HepG2 (cell line): ENCODE data around the gene HEATR1. TPM values are rescaled to one million over a fixed set of nuclear protein-coding genes. Genes with fewer than 3 reads are reported as not detected.
A peak's percentile ranks its signal among the peaks of the same experiment; 100 is the strongest.

Experiments
- ATF7 ChIP-seq, 2 experiments: fragments of 450-650 bp in 1 of 2; sonication (generic) in 1 of 2; formaldehyde crosslinking in 1 of 2; IDR thresholded peaks; 2 replicates each; pipeline versions ENCODE4 v1.4.0 to v1.6.1; 2016 to 2020; ENCODE audit warnings: antibody characterized with exemption in 1 of 2, mild to moderate bottlenecking in 1 of 2, missing genetic modification reagents in 1 of 2
- FOSL1 ChIP-seq: sonication (generic); formaldehyde crosslinking; IDR thresholded peaks from 2 replicates; pipeline ENCODE4 v1.9.0; 2021; ENCODE audit warnings: missing genetic modification reagents, borderline replicate concordance
- HMG20B ChIP-seq: conservative IDR thresholded peaks from 2 replicates; pipeline ENCODE4 v1.6.1; 2016; ENCODE audit warnings: missing genetic modification reagents, missing compliant biosample characterization
- MEIS1 ChIP-seq: sonication (generic); formaldehyde crosslinking; IDR thresholded peaks from 2 replicates; pipeline ENCODE4 v1.9.0; 2021; ENCODE audit warnings: mild to moderate bottlenecking, missing genetic modification reagents, moderate library complexity, borderline replicate concordance
- NPAS2 ChIP-seq: sonication (generic); formaldehyde crosslinking; IDR thresholded peaks from 2 replicates; pipeline ENCODE4 v1.8.0; 2022; ENCODE audit warnings: mild to moderate bottlenecking, missing genetic modification reagents, borderline replicate concordance
- PAF1 ChIP-seq: IDR thresholded peaks from 2 replicates; pipeline ENCODE4 v1.6.1; 2016; ENCODE audit warnings: missing genetic modification reagents, missing compliant biosample characterization
- SMAD3 ChIP-seq: sonication (generic); formaldehyde crosslinking; IDR thresholded peaks from 2 replicates; pipeline ENCODE4 v1.4.0; 2020; ENCODE audit warnings: missing genetic modification reagents
- ZNF282 ChIP-seq: fragments of 450-650 bp; IDR thresholded peaks from 2 replicates; pipeline ENCODE4 v1.6.1; 2018; ENCODE audit not compliant: partially characterized antibody
- ZNF333 ChIP-seq: sonication (generic); formaldehyde crosslinking; IDR thresholded peaks from 2 replicates; pipeline ENCODE4 v1.4.0; 2020; ENCODE audit warnings: mild to moderate bottlenecking, missing genetic modification reagents, borderline replicate concordance
- ZNF431 ChIP-seq: sonication (generic); formaldehyde crosslinking; IDR thresholded peaks from 2 replicates; pipeline ENCODE4 v1.9.0; 2022; ENCODE audit warnings: missing genetic modification reagents, low read depth, mild to moderate bottlenecking, borderline replicate concordance
- ZNF761 ChIP-seq: sonication (generic); formaldehyde crosslinking; conservative IDR thresholded peaks from 2 replicates; pipeline ENCODE4 v1.4.0; 2020; ENCODE audit warnings: mild to moderate bottlenecking, missing genetic modification reagents
- polyA plus RNA-seq, 8 experiments: library from polyadenylated mRNA; depleted of rRNA in 3 of 8; stranded (reverse) in 7 of 8; unstranded in 1 of 8; fragments of >200 nt; fragmentation: Illumina TruSeq in 4 of 8; extraction: Trizol in 4 of 8; gene quantifications; 2 replicates each; pipeline versions ENCODE4 v1.2.1 to v1.2.3, GENCODE V29; 2011 to 2016; ENCODE audit warnings: low read depth in 4 of 8, missing spikeins in 1 of 8, mixed read lengths in 1 of 8; ENCODE audit not compliant: insufficient read depth in 1 of 8
- total RNA-seq, 5 experiments: library from RNA; depleted of rRNA; stranded (reverse); fragments of >200 nt; fragmentation: Illumina TruSeq; extraction: Trizol; gene quantifications; 2 replicates each; pipeline ENCODE4 v1.2.3, GENCODE V29; 2016; ENCODE audit warnings: low read depth in 1 of 5
- TF ChIP-seq, protein P1 (sequence below): sonication (generic); formaldehyde crosslinking; IDR thresholded peaks from 2 replicates; pipeline ENCODE4 v1.4.0; 2020; ENCODE audit warnings: missing genetic modification reagents
- TF ChIP-seq, protein P2 (sequence below), 2 experiments: fragments of 450-650 bp in 1 of 2; sonication (generic) in 1 of 2; formaldehyde crosslinking in 1 of 2; IDR thresholded peaks; 2 replicates each; pipeline versions ENCODE4 v1.6.1 to v1.8.0; 2016 to 2022; ENCODE audit warnings: antibody characterized with exemption in 1 of 2, mild to moderate bottlenecking in 1 of 2, missing genetic modification reagents in 1 of 2
- TF ChIP-seq, protein P3 (sequence below): sonication (generic); formaldehyde crosslinking; IDR thresholded peaks from 2 replicates; pipeline ENCODE4 v1.4.0; 2020; ENCODE audit warnings: mild to moderate bottlenecking, missing genetic modification reagents
- TF ChIP-seq, protein P4 (sequence below): sonication (generic); formaldehyde crosslinking; IDR thresholded peaks from 2 replicates; pipeline ENCODE4 v1.5.0; 2020; ENCODE audit warnings: missing genetic modification reagents, mild to moderate bottlenecking, borderline replicate concordance

The HEATR1 gene
- total and polyA plus RNA-seq, 2 of the 13 experiments (the other 11 are each of a cell fraction or from before 2014, with no cell fraction given), result 10.2 to 45.8 TPM

DNA sequence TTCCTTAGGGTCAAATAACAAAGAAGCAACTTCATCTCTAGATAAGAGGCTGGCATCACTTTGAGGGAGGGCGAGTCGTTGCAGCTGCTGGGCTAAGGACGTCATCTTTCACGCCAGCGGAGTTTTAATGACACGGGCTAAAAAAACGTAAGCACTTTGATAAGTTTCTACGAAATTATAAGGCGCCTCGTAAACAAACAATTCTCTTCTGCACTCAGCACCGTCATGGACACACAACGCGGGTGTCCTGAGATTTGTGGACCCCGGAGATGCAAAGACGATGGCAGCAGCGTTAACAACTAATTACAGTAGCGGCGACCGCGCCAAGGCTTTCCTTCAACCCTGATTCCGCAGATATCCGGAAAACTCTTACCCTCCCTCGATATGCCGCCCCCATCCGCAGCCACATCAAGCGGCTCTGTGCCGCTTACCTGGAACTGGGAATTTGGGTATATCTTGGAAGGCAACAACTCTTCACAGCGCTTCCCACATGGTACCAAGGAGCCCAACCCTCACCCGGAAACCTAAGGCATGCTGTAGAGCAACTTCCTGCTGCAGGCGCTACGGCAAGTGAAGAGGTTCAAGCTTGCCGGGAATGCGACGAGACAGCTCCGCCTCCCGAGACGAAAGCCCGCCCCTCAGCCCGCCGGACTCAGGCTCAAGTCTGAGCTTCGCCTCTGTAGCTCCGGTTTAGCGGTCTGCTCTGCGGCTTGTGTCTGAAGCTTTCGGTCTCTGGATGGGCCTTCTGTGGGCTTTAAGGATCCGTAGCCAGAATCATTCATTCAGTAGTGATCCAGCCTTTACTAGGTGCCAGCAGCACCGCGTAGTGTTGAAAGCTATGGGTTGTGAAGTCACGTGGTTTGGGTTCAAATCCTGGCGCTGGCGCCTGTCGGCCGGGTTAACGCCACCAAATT, at the start of gene HEATR1 (continued):
- TF ChIP-seq MEIS1 (no peak), ZNF282 (no peak), PAF1 (no peak), SMAD3 (CRISPR knock-in tag) (peak; percentile 94), HMG20B (CRISPR knock-in tag) (no peak), FOSL1 (CRISPR knock-in tag) (no peak), ATF7 (IDR thresholded peaks at IDR 0.05) (no peak), ATF7 (CRISPR knock-in tag; IDR thresholded peaks at IDR 0.05) (0 out of 2 replicates have a peak, but pooled peaks have one; percentile 58), NPAS2 (CRISPR knock-in tag) (no peak), ZNF431 (CRISPR knock-in tag) (0 out of 2 replicates have a peak, but pooled peaks have one; percentile 8), ZNF761 (CRISPR knock-in tag) (peak; percentile 68; the same call in 1 of the 2 replicates), ZNF333 (CRISPR knock-in tag) (no peak)
- TF ChIP-seq, protein P1, sequence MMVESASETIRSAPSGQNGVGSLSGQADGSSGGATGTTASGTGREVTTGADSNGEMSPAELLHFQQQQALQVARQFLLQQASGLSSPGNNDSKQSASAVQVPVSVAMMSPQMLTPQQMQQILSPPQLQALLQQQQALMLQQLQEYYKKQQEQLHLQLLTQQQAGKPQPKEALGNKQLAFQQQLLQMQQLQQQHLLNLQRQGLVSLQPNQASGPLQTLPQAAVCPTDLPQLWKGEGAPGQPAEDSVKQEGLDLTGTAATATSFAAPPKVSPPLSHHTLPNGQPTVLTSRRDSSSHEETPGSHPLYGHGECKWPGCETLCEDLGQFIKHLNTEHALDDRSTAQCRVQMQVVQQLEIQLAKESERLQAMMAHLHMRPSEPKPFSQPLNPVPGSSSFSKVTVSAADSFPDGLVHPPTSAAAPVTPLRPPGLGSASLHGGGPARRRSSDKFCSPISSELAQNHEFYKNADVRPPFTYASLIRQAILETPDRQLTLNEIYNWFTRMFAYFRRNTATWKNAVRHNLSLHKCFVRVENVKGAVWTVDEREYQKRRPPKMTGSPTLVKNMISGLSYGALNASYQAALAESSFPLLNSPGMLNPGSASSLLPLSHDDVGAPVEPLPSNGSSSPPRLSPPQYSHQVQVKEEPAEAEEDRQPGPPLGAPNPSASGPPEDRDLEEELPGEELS (CRISPR knock-in tag), result peak; percentile 53; the same call in 1 of the 2 replicates
- TF ChIP-seq, protein P2, sequence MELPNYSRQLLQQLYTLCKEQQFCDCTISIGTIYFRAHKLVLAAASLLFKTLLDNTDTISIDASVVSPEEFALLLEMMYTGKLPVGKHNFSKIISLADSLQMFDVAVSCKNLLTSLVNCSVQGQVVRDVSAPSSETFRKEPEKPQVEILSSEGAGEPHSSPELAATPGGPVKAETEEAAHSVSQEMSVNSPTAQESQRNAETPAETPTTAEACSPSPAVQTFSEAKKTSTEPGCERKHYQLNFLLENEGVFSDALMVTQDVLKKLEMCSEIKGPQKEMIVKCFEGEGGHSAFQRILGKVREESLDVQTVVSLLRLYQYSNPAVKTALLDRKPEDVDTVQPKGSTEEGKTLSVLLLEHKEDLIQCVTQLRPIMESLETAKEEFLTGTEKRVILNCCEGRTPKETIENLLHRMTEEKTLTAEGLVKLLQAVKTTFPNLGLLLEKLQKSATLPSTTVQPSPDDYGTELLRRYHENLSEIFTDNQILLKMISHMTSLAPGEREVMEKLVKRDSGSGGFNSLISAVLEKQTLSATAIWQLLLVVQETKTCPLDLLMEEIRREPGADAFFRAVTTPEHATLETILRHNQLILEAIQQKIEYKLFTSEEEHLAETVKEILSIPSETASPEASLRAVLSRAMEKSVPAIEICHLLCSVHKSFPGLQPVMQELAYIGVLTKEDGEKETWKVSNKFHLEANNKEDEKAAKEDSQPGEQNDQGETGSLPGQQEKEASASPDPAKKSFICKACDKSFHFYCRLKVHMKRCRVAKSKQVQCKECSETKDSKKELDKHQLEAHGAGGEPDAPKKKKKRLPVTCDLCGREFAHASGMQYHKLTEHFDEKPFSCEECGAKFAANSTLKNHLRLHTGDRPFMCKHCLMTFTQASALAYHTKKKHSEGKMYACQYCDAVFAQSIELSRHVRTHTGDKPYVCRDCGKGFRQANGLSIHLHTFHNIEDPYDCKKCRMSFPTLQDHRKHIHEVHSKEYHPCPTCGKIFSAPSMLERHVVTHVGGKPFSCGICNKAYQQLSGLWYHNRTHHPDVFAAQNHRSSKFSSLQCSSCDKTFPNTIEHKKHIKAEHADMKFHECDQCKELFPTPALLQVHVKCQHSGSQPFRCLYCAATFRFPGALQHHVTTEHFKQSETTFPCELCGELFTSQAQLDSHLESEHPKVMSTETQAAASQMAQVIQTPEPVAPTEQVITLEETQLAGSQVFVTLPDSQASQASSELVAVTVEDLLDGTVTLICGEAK (IDR thresholded peaks at IDR 0.05), result no peak
- TF ChIP-seq, protein P2 (CRISPR knock-in tag; IDR thresholded peaks at IDR 0.05), result peak; percentile 68; the same call in 1 of the 2 replicates
- TF ChIP-seq, protein P3, sequence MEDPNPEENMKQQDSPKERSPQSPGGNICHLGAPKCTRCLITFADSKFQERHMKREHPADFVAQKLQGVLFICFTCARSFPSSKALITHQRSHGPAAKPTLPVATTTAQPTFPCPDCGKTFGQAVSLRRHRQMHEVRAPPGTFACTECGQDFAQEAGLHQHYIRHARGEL (CRISPR knock-in tag), result no peak
- TF ChIP-seq, protein P4, sequence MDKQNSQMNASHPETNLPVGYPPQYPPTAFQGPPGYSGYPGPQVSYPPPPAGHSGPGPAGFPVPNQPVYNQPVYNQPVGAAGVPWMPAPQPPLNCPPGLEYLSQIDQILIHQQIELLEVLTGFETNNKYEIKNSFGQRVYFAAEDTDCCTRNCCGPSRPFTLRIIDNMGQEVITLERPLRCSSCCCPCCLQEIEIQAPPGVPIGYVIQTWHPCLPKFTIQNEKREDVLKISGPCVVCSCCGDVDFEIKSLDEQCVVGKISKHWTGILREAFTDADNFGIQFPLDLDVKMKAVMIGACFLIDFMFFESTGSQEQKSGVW (CRISPR knock-in tag), result no peak
